Measurements from ENCODE around the gene PDCD10.

PDCD10 gene

GRCh38 chr3:167762296-167762695, 27.6 kb upstream of the PDCD10 start:
- no peak for TF ChIP-seq CTCF (conservative IDR thresholded peaks at IDR 0.05)
- no peak overlapping the region for H3K27ac ChIP-seq

- H3K27ac ChIP-seq: no peak overlapping the region
- no peak for TF ChIP-seq CTCF (conservative IDR thresholded peaks at IDR 0.05)
These were observed 26.6 kb upstream of the PDCD10 start for GRCh38 chr3:167761302-167761701.

- no peak for TF ChIP-seq CTCF (conservative IDR thresholded peaks at IDR 0.05)
- no peak overlapping the region for H3K27ac ChIP-seq
These were observed 19.4 kb upstream of the PDCD10 start for GRCh38 chr3:167754049-167754448.

GRCh38 chr3:167750272-167750971, 15.7 kb upstream of the PDCD10 start:
- no peak for TF ChIP-seq CTCF (conservative IDR thresholded peaks at IDR 0.05)
- peak overlapping the region; percentile 86; the same call in 1 of the 2 replicates for H3K27ac ChIP-seq

GRCh38 chr3:167749728-167750127, 15.0 kb upstream of the PDCD10 start:
- TF ChIP-seq CTCF (conservative IDR thresholded peaks at IDR 0.05): no peak
- peak overlapping the region; percentile 86 for H3K27ac ChIP-seq

- peak overlapping the region; percentile 86 for H3K27ac ChIP-seq
- no peak for TF ChIP-seq CTCF (conservative IDR thresholded peaks at IDR 0.05)
These were observed 14.5 kb upstream of the PDCD10 start for GRCh38 chr3:167749209-167749608.

GRCh38 chr3:167743799-167744198, 9.1 kb upstream of the PDCD10 start:
- no peak overlapping the region for H3K27ac ChIP-seq
- TF ChIP-seq CTCF (conservative IDR thresholded peaks at IDR 0.05): no peak
